HCT116 (cell line): Measurements from ENCODE around the gene NHSL2. TPM values are rescaled to one million over a fixed set of nuclear protein-coding genes. Genes with fewer than 3 reads are reported as not detected.
A peak's percentile ranks its signal among the peaks of the same experiment; 100 is the strongest.

Experiments
- ATAC-seq: fragments of 200-7000 bp; cut with Tn5 transposase; 2 replicates; pipeline ENCODE4 v1.9.1; 2020; ENCODE audit warnings: mild to moderate bottlenecking, moderate library complexity
- BruUV-seq: library from RNA; stranded (reverse); fragments of 400-500 nt; replicated peaks from 2 replicates; lab custom pipeline; 2021; lab: Mats Ljungman, UMichigan
- CTCF ChIA-PET: fragments of 300-600 bp; sonication (Branson Sonifier 250); formaldehyde crosslinking; loops from one replicate; lab custom pipeline; 2021; ENCODE audit warnings: antibody characterized with exemption; lab: Charles Lee
- POLR2A ChIA-PET: fragments of 300-600, 350-600 bp; sonication (Branson Sonifier 250); formaldehyde crosslinking; loops from one replicate; lab custom pipeline; 2021; ENCODE audit warnings: antibody characterized with exemption; lab: Charles Lee
- RAD21 ChIA-PET, 2 experiments: fragments of 300-600 bp; sonication (Branson Sonifier 250); formaldehyde crosslinking; loops; one replicate each; lab custom pipeline; 2023; ENCODE audit warnings: low total read pairs in 2 of 2; ENCODE audit not compliant: uncharacterized antibody in 2 of 2, unreplicated experiment in 2 of 2, low non-redundant PET in 1 of 2; lab: Charles Lee
- DNase-seq: peaks from one replicate; pipeline ENCODE4 v3.0.0-alpha.2; 2010; ENCODE audit warnings: low read depth, low spot score
- H2AFZ ChIP-seq: fragments of 200-600 bp; shearing (Covaris generic), sonication (generic); 2 replicates; pipeline ENCODE4 v1.6.1; 2017; ENCODE audit warnings: low read depth, mixed run types, mixed read lengths, antibody characterized with exemption, low read length; ENCODE audit not compliant: poor library complexity, severe bottlenecking
- H3K27ac ChIP-seq: 2 replicates; pipeline ENCODE4 v1.5.1; 2012; ENCODE audit warnings: low read depth, low read length
- H3K27me3 ChIP-seq: fragments of 200-600 bp; sonication (generic); 2 replicates; pipeline ENCODE4 v1.6.1; 2016; ENCODE audit warnings: mixed run types, low read length, mixed read lengths; ENCODE audit not compliant: insufficient read depth
- H3K36me3 ChIP-seq, 2 experiments: fragments of 200-500 bp in 1 of 2; fragments of 200-600 bp in 1 of 2; sonication (Bioruptor generic) in 1 of 2; sonication (generic) in 1 of 2; 2 replicates each; pipeline versions ENCODE4 v1.5.1 to v1.6.1; 2014 to 2016; ENCODE audit warnings: low read length in 2 of 2, inconsistent platforms in 1 of 2, mixed read lengths in 1 of 2, mixed run types in 1 of 2; ENCODE audit not compliant: insufficient read depth in 2 of 2, control insufficient read depth in 1 of 2
- H3K4me1 ChIP-seq, 2 experiments: fragments of 200-600 bp in 1 of 2; sonication (generic) in 1 of 2; 2 replicates each; pipeline versions ENCODE4 v1.5.1 to v1.6.1; 2012 to 2017; ENCODE audit warnings: low read length in 2 of 2, inconsistent platforms in 1 of 2, mild to moderate bottlenecking in 1 of 2, mixed read lengths in 1 of 2, mixed run types in 1 of 2, moderate library complexity in 1 of 2; ENCODE audit not compliant: insufficient read depth in 2 of 2, control insufficient read depth in 1 of 2
- H3K4me2 ChIP-seq: fragments of 200-600 bp; sonication (generic); 2 replicates; pipeline ENCODE4 v1.6.1; 2017; ENCODE audit warnings: mixed run types, low read length, mixed read lengths
- H3K4me3 ChIP-seq, 2 experiments: fragments of 200-600 bp in 1 of 2; sonication (generic) in 1 of 2; replicated peaks in 1 of 2; 2 replicates each; pipeline ENCODE4 v1.5.1; 2011 to 2016; ENCODE audit warnings: low read length in 2 of 2, control low read depth in 1 of 2, low read depth in 1 of 2, mild to moderate bottlenecking in 1 of 2, mixed read lengths in 1 of 2, mixed run types in 1 of 2
- H3K79me2 ChIP-seq: fragments of 200-600 bp; sonication (generic); 2 replicates; pipeline ENCODE4 v1.6.1; 2017; ENCODE audit warnings: mild to moderate bottlenecking, mixed run types, low read length, moderate library complexity, mixed read lengths; ENCODE audit not compliant: insufficient read depth
- H3K9ac ChIP-seq: fragments of 200-600 bp; sonication (generic); 2 replicates; pipeline ENCODE4 v1.6.1; 2016; ENCODE audit warnings: low read length, mixed read lengths
- H3K9me2 ChIP-seq: fragments of 200-600 bp; sonication (generic), shearing (Covaris generic); 2 replicates; pipeline ENCODE4 v1.6.1; 2017; ENCODE audit warnings: mixed run types, mild to moderate bottlenecking, moderate library complexity; ENCODE audit not compliant: insufficient read depth
- H3K9me3 ChIP-seq, 2 experiments: fragments of 200-500 bp in 1 of 2; fragments of 200-600 bp in 1 of 2; sonication (Bioruptor generic) in 1 of 2; sonication (generic) in 1 of 2; 2 replicates each; pipeline ENCODE4 v1.6.1; 2014 to 2017; ENCODE audit warnings: low read length in 2 of 2, mixed read lengths in 2 of 2, inconsistent platforms in 1 of 2, low read depth in 1 of 2, mild to moderate bottlenecking in 1 of 2, mixed run types in 1 of 2, moderate library complexity in 1 of 2; ENCODE audit not compliant: control insufficient read depth in 1 of 2, insufficient read depth in 1 of 2
- H4K20me1 ChIP-seq: fragments of 200-600 bp; sonication (generic), shearing (Covaris generic); 2 replicates; pipeline ENCODE4 v1.6.1; 2017; ENCODE audit warnings: mixed run types, mild to moderate bottlenecking, moderate library complexity; ENCODE audit not compliant: insufficient read depth
- CBX3 ChIP-seq: IDR thresholded peaks from 2 replicates; pipeline ENCODE4 v1.6.1; 2012; ENCODE audit warnings: low read depth
- JUND ChIP-seq: IDR thresholded peaks from 2 replicates; pipeline ENCODE4 v1.6.1; 2012
- RAD21 ChIP-seq: IDR thresholded peaks from 2 replicates; pipeline ENCODE4 v1.6.1; 2012; ENCODE audit warnings: low read depth, mild to moderate bottlenecking
- REST ChIP-seq: IDR thresholded peaks from 2 replicates; pipeline ENCODE4 v1.6.1; 2012; ENCODE audit warnings: low read depth
- SIN3A ChIP-seq: IDR thresholded peaks from 2 replicates; pipeline ENCODE4 v1.6.1; 2012; ENCODE audit warnings: low read depth
- SP1 ChIP-seq: IDR thresholded peaks from 2 replicates; pipeline ENCODE4 v1.6.1; 2012; ENCODE audit warnings: low read depth
- YY1 ChIP-seq: IDR thresholded peaks from 2 replicates; pipeline ENCODE4 v1.6.1; 2011; ENCODE audit warnings: low read length, low read depth, moderate library complexity, mild to moderate bottlenecking; ENCODE audit not compliant: insufficient replicate concordance; ENCODE audit errors: extremely low read depth
- ZFX ChIP-seq: fragments of 450-650 bp; IDR thresholded peaks from 2 replicates; pipeline ENCODE4 v1.6.1; 2017
- intact Hi-C: fragments of 100-400 bp; cut with micrococcal nuclease; formaldehyde crosslinking; loops from 2 replicates; pipeline ENCODE4 v1.10.0; 2022
- total RNA-seq: library from RNA; stranded (reverse); gene quantifications from one replicate; pipeline ENCODE4 v1.2.1, GENCODE V29; 2021; ENCODE audit not compliant: unreplicated experiment

Gene NHSL2
- total RNA-seq, 1 experiment from 2014 or later, result 0.22 TPM

GRCh38 chrX:72180539-72180938, 269.9 kb downstream of the NHSL2 start:
- H3K27me3 ChIP-seq, result no peaks in the 10 kb centered on the region
- no peaks in the 10 kb centered on the region for H3K9me3 ChIP-seq
- TF ChIP-seq SP1 (no peak), YY1 (no peak), SIN3A (no peak), JUND (no peak), ZFX (no peak), REST (no peak), RAD21 (no peak), CBX3 (no peak)
- H3K79me2 ChIP-seq, result peaks cover 16% of the 10 kb centered on the region
- ATAC-seq (no peak; the same call in 1 of the 2 replicates), DNase-seq (no peak)
- peak overlapping the region; percentile 75 for H3K27ac ChIP-seq
- H3K9me2 ChIP-seq, result no peaks in the 10 kb centered on the region
- ChIA-PET CTCF (interaction anchor here (0.8 kb wide), 1 partner anchor 51 kb away, joined by 3 read pairs; no protein-coding TSS in a partner anchor), POLR2A (interaction anchor here (1.1 to 1.3 kb wide), 2 partner anchors 49 to 97 kb away, joined by 3 read pairs; partner anchors contain the start of genes RPS4X and RTL5), RAD21 (no interaction called here)
- peak overlapping the region; percentile 83 to 85 for H3K4me3 ChIP-seq
- no TSS peak for BruUV-seq
- H3K9ac ChIP-seq, result peak overlapping the region; percentile 77
- peak overlapping the region; percentile 64 for H3K4me2 ChIP-seq
- intact Hi-C loops, result no loop called here
- no peak overlapping the region for H2AFZ ChIP-seq
- peaks cover 0 to 9% of the 10 kb centered on the region in 2 experiments; a peak in 2 of 4 replicates for H3K4me1 ChIP-seq
- H3K36me3 ChIP-seq, result no peaks in the 10 kb centered on the region
- H4K20me1 ChIP-seq, result no peaks in the 10 kb centered on the region
